GM23338 (cell line): ENCODE measurements around the gene SLC13A4. TPM values are rescaled to one million over a fixed set of nuclear protein-coding genes. Genes with fewer than 3 reads are reported as not detected.

Experiments used
- ATAC-seq: fragments of 200-7000 bp; cut with Tn5 transposase; 3 replicates; pipeline ENCODE4 v1.9.1; 2020
- DNase-seq: peaks from one replicate; pipeline ENCODE4 v3.0.0-alpha.2; 2015; ENCODE audit warnings: low spot score
- H2AFZ ChIP-seq: fragments of 200-600 bp; sonication (generic); 2 replicates; pipeline ENCODE4 v1.8.0; 2016; ENCODE audit warnings: antibody characterized with exemption, mild to moderate bottlenecking, moderate library complexity
- H3F3A ChIP-seq: fragments of 200-600 bp; sonication (generic); replicated peaks from 2 replicates; pipeline ENCODE4 v1.8.0; 2017; ENCODE audit warnings: antibody characterized with exemption, mixed run types, low read depth
- H3K27ac ChIP-seq: fragments of 200-600 bp; sonication (generic); 2 replicates; pipeline ENCODE4 v1.6.1; 2016; ENCODE audit warnings: low read depth
- H3K27me3 ChIP-seq: fragments of 200-600 bp; sonication (generic); 2 replicates; pipeline ENCODE4 v1.8.0; 2016; ENCODE audit warnings: mild to moderate bottlenecking, mixed run types, moderate library complexity; ENCODE audit not compliant: insufficient read depth
- H3K36me3 ChIP-seq: fragments of 200-600 bp; sonication (generic); 2 replicates; pipeline ENCODE4 v1.8.0; 2016; ENCODE audit warnings: mild to moderate bottlenecking; ENCODE audit not compliant: insufficient read depth
- H3K4me1 ChIP-seq: fragments of 200-600 bp; sonication (generic); 2 replicates; pipeline ENCODE4 v1.8.0; 2016; ENCODE audit warnings: mild to moderate bottlenecking, moderate library complexity; ENCODE audit not compliant: insufficient read depth
- H3K4me2 ChIP-seq: fragments of 200-600 bp; sonication (generic); 2 replicates; pipeline ENCODE4 v1.7.1; 2017; ENCODE audit warnings: mixed run types
- H3K4me3 ChIP-seq: fragments of 200-600 bp; sonication (generic); 2 replicates; pipeline ENCODE4 v1.6.1; 2016; ENCODE audit warnings: mixed run types
- H3K79me2 ChIP-seq: fragments of 200-600 bp; sonication (generic); replicated peaks from 2 replicates; pipeline ENCODE4 v1.8.0; 2017; ENCODE audit warnings: mild to moderate bottlenecking; ENCODE audit not compliant: insufficient read depth
- H3K9me2 ChIP-seq: fragments of 200-600 bp; sonication (generic); 2 replicates; pipeline ENCODE4 v1.8.0; 2017; ENCODE audit not compliant: insufficient read depth
- H4K20me1 ChIP-seq: fragments of 200-600 bp; sonication (generic); replicated peaks from 2 replicates; pipeline ENCODE4 v1.8.0; 2017; ENCODE audit warnings: mild to moderate bottlenecking; ENCODE audit not compliant: insufficient read depth
- H3K27ac Mint-ChIP-seq: 2 replicates; pipeline ENCODE4 v1.8.0; 2020; ENCODE audit warnings: inconsistent platforms, mild to moderate bottlenecking, moderate library complexity, mixed read lengths
- H3K27me3 Mint-ChIP-seq: 3 replicates; pipeline ENCODE4 v1.8.0; 2022; ENCODE audit warnings: low read depth, mild to moderate bottlenecking, moderate library complexity, mixed read lengths, inconsistent platforms; ENCODE audit not compliant: insufficient read depth, poor library complexity
- H3K36me3 Mint-ChIP-seq: 3 replicates; pipeline ENCODE4 v1.8.0; 2021; ENCODE audit warnings: low read depth, mild to moderate bottlenecking, inconsistent platforms, moderate library complexity, mixed read lengths
- H3K4me1 Mint-ChIP-seq: 3 replicates; pipeline ENCODE4 v1.8.0; 2020; ENCODE audit warnings: mild to moderate bottlenecking, inconsistent platforms, mixed read lengths
- H3K4me3 Mint-ChIP-seq: 3 replicates; pipeline ENCODE4 v1.8.0; 2021; ENCODE audit warnings: moderate library complexity, mild to moderate bottlenecking, inconsistent platforms, mixed read lengths
- H3K9me3 Mint-ChIP-seq: 3 replicates; pipeline ENCODE4 v1.8.0; 2020; ENCODE audit warnings: moderate library complexity, mild to moderate bottlenecking, inconsistent platforms, mixed read lengths
- CTCF ChIP-seq, 2 experiments: fragments of 200-600 bp in 1 of 2; sonication (generic) in 1 of 2; conservative IDR thresholded peaks; 2 replicates each; pipeline versions ENCODE4 v1.5.1 to v1.6.1; 2016 to 2017; ENCODE audit warnings: antibody characterized with exemption in 2 of 2, low read depth in 2 of 2, mild to moderate bottlenecking in 2 of 2, moderate library complexity in 1 of 2
- ETS1 ChIP-seq: IDR thresholded peaks from 2 replicates; pipeline ENCODE4 v1.6.1; 2016; ENCODE audit warnings: antibody characterized with exemption
- EZH2 ChIP-seq: fragments of 200-600 bp; sonication (generic); IDR thresholded peaks from one replicate; pipeline ENCODE4 v1.8.0; 2017; ENCODE audit warnings: antibody characterized with exemption, mild to moderate bottlenecking, low read depth; ENCODE audit not compliant: unreplicated experiment
- EZH2phosphoT487 ChIP-seq: fragments of 200-600 bp; sonication (generic); IDR thresholded peaks from one replicate; pipeline ENCODE4 v1.8.1; 2018; ENCODE audit warnings: antibody characterized with exemption; ENCODE audit not compliant: unreplicated experiment
- JUNB ChIP-seq: IDR thresholded peaks from one replicate; pipeline ENCODE4 v1.6.1; 2016; ENCODE audit warnings: antibody characterized with exemption; ENCODE audit not compliant: unreplicated experiment
- NANOG ChIP-seq: IDR thresholded peaks from 2 replicates; pipeline ENCODE4 v1.6.1; 2016; ENCODE audit warnings: antibody characterized with exemption, borderline replicate concordance
- POLR2AphosphoS5 ChIP-seq: IDR thresholded peaks from 2 replicates; pipeline ENCODE4 v1.6.1; 2016; ENCODE audit warnings: antibody characterized with exemption, low read depth
- REST ChIP-seq: IDR thresholded peaks from one replicate; pipeline ENCODE4 v1.6.1; 2018; ENCODE audit warnings: antibody characterized with exemption; ENCODE audit not compliant: unreplicated experiment
- STAT1 ChIP-seq: IDR thresholded peaks from one replicate; pipeline ENCODE4 v1.6.1; 2016; ENCODE audit warnings: antibody characterized with exemption; ENCODE audit not compliant: unreplicated experiment
- ZNF114 ChIP-seq: fragments of 250-450 bp; sonication (Bioruptor Pico); IDR thresholded peaks from 2 replicates; pipeline ENCODE4 v1.5.0; 2020; ENCODE audit warnings: mild to moderate bottlenecking, moderate library complexity
- ZNF331 ChIP-seq: fragments of 250-450 bp; sonication (Bioruptor Pico); IDR thresholded peaks from 2 replicates; pipeline ENCODE4 v1.5.0; 2020; ENCODE audit warnings: low read depth, mild to moderate bottlenecking, moderate library complexity
- polyA plus RNA-seq: library from polyadenylated mRNA; unstranded; fragments of >200 nt; fragmentation: Nextera tagmentation; extraction: Ambion mirVana; gene quantifications from 2 replicates; pipeline ENCODE4 v1.2.1, GENCODE V29; 2016
- total RNA-seq: library from RNA; depleted of rRNA; stranded (reverse); fragments of >200 nt; shearing (Covaris generic); gene quantifications from 2 replicates; pipeline ENCODE4 v1.2.3, GENCODE V29; 2014

Gene SLC13A4
- total and polyA plus RNA-seq, 2 experiments from 2014 or later: 1.7 to 2.3 TPM

- Mint-ChIP-seq H3K4me3 (no peak overlapping the region), H3K9me3 (no peaks in the 10 kb centered on the region), H3K27ac (no peak overlapping the region), H3K27me3 (peaks cover 6% of the 10 kb centered on the region), H3K36me3 (no peaks in the 10 kb centered on the region; the same call in 2 of the 3 replicates), H3K4me1 (peaks cover 8% of the 10 kb centered on the region; the same call in 2 of the 3 replicates)
- Histone ChIP-seq H3K4me1 (peaks cover 3% of the 10 kb centered on the region; the same call in 1 of the 2 replicates), H2AFZ (no peak overlapping the region), H3K4me3 (no peak overlapping the region), H3K27ac (no peak overlapping the region), H3K36me3 (no peaks in the 10 kb centered on the region), H3F3A (no peaks in the 10 kb centered on the region), H3K27me3 (no peaks in the 10 kb centered on the region), H4K20me1 (no peaks in the 10 kb centered on the region; the same call in 1 of the 2 replicates), H3K79me2 (peaks cover 5% of the 10 kb centered on the region; the same call in 1 of the 2 replicates), H3K4me2 (no peak overlapping the region), H3K9me2 (no peaks in the 10 kb centered on the region)
- ATAC-seq (no peak), DNase-seq (no peak)
- no peak for TF ChIP-seq EZH2
- no peak for TF ChIP-seq ETS1
- TF ChIP-seq POLR2AphosphoS5: no peak
- TF ChIP-seq CTCF (conservative IDR thresholded peaks at IDR 0.05; ENCODE audit: low read depth in 2 of 2): no peak
Measured at GRCh38 chr7:135681762-135682161, 46.2 kb downstream of the SLC13A4 start.

GRCh38 chr7:135678612-135679575 lies 49.1 kb downstream of the SLC13A4 start:
- Histone ChIP-seq H4K20me1 (no peaks in the 10 kb centered on the region; the same call in 1 of the 2 replicates), H3K36me3 (no peaks in the 10 kb centered on the region), H3K27me3 (no peaks in the 10 kb centered on the region), H3K4me1 (peaks cover under 1% of the 10 kb centered on the region; the same call in 1 of the 2 replicates), H3K79me2 (peaks cover 16% of the 10 kb centered on the region), H3K4me3 (no peak overlapping the region), H3K4me2 (no peak overlapping the region), H3K9me2 (no peaks in the 10 kb centered on the region), H3K27ac (no peak overlapping the region), H2AFZ (no peak overlapping the region), H3F3A (no peaks in the 10 kb centered on the region)
- no peak overlapping the region for H3K4me3 Mint-ChIP-seq
- H3K9me3 Mint-ChIP-seq: no peaks in the 10 kb centered on the region
- peaks cover 2% of the 10 kb centered on the region for H3K27me3 Mint-ChIP-seq
- DNase-seq (no peak), ATAC-seq (no peak)
- peaks cover 3% of the 10 kb centered on the region; the same call in 1 of the 3 replicates for H3K4me1 Mint-ChIP-seq
- H3K36me3 Mint-ChIP-seq: peaks cover 10% of the 10 kb centered on the region; the same call in 2 of the 3 replicates
- H3K27ac Mint-ChIP-seq: no peak overlapping the region
- TF ChIP-seq ETS1 (no peak), CTCF (conservative IDR thresholded peaks at IDR 0.05; ENCODE audit: low read depth in 2 of 2) (no peak), POLR2AphosphoS5 (no peak), ZNF114 (CRISPR knock-in tag) (no peak), JUNB (no peak), EZH2phosphoT487 (no peak), NANOG (no peak), REST (no peak), ZNF331 (no peak), EZH2 (no peak), STAT1 (no peak)
